ENCODE data around the gene EXOSC7. TPM values are rescaled to one million over a fixed set of nuclear protein-coding genes. Genes with fewer than 3 reads are reported as not detected.
A peak's percentile ranks its signal among the peaks of the same experiment; 100 is the strongest.

EXOSC7 gene
- total and polyA plus RNA-seq, 7 donors: 16.2 to 44.3 (median 30.3) TPM

DNA sequence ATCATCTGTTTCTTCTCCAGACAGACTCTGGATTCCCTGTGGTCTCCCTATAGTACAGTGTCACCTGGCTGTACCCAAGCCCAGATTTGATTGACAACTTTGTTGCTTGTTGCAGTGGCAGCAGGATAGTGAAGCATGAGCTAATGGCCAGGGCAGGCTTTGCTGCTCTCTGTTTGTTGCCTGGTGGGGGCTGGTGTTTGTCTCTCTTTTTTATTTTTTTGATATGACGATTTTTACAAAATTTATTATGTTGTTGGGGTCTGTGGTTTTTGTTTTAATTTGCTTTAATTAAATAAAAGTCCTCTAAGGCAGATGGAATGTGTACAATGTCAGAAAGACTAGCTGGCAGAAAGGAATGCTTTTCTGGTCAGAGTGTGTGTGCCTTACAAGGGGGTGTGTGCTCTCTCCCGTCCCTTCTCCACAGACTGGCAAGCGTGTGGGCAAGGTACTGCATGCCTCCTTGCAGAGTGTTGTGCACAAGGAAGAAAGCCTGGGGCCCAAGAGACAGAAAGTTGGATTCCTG, 34.8 kb downstream of the EXOSC7 start:
- Histone ChIP-seq H3K9me3 (no peaks in the 10 kb centered on the region), H3K4me3 (no peak overlapping the region), H3K27me3 (no peaks in the 10 kb centered on the region), H3K36me3 (peaks cover 0 to 15% (median 4%) of the 10 kb centered on the region in 4 donors), H3K4me1 (peaks cover 0 to 67% (median 52%) of the 10 kb centered on the region in 4 donors), H3K27ac (peak overlapping the region; percentile 80 to 89 (median 82))
- intact Hi-C loops (cut with DNase I): no loop called here
- TF ChIP-seq POLR2AphosphoS5 (IDR thresholded peaks at IDR 0.05) (no peak), EP300 (IDR thresholded peaks at IDR 0.05) (no peak), POLR2A (IDR thresholded peaks at IDR 0.05) (no peak)
- TF ChIP-seq, protein P1, sequence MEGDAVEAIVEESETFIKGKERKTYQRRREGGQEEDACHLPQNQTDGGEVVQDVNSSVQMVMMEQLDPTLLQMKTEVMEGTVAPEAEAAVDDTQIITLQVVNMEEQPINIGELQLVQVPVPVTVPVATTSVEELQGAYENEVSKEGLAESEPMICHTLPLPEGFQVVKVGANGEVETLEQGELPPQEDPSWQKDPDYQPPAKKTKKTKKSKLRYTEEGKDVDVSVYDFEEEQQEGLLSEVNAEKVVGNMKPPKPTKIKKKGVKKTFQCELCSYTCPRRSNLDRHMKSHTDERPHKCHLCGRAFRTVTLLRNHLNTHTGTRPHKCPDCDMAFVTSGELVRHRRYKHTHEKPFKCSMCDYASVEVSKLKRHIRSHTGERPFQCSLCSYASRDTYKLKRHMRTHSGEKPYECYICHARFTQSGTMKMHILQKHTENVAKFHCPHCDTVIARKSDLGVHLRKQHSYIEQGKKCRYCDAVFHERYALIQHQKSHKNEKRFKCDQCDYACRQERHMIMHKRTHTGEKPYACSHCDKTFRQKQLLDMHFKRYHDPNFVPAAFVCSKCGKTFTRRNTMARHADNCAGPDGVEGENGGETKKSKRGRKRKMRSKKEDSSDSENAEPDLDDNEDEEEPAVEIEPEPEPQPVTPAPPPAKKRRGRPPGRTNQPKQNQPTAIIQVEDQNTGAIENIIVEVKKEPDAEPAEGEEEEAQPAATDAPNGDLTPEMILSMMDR (IDR thresholded peaks at IDR 0.05): peak in 1 of 4 experiments; percentile 31
- WGBS, 2 donors: 79 to 83% methylated on average over 3 of the region's 3 CpGs
- DNase-seq: no peak

DNA sequence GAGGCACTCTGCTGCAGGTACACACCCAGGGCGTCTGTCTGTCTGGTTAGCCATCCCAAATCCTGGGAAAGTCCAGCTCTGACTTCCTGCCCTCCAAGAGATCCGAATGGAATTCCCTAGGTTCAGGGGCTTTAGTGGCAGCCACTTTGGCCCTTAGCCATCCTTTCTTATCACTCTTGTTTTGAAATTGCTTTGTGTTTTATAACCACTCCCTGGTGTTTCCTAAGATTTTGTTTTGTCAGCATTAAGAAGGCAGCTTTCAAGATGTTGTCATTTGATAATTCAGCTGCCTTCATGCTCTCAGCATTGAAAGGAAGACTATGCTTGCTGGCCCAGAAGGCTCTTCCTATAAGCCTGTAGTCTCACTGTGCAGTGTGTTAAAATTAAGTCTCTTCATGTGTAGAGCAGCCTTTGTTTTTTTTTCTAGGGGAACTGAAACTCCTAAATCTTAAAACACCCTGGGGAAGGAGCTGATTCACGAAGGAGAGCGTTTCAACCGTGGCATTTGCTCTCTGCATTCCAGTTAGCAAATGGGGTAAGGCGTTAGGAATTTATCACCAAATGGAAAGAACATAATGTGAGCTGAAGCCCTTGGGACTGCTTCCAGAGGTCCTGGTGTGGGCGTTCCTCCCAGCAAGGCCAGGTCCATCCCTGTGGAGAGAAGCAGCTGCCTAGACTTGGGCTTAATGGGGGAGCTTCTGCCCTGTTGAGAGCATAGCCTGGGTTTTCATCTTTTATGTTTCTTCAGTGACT, 35.9 kb downstream of the EXOSC7 start:
- intact Hi-C loops (cut with DNase I): no loop called here
- H3K4me1 ChIP-seq: peaks cover 0 to 64% (median 52%) of the 10 kb centered on the region in 4 donors
- no peak overlapping the region for H3K4me3 ChIP-seq
- H3K27me3 ChIP-seq: no peaks in the 10 kb centered on the region
- TF ChIP-seq POLR2AphosphoS5 (IDR thresholded peaks at IDR 0.05): peak; percentile 8 to 61 (median 48)
- TF ChIP-seq EP300 (IDR thresholded peaks at IDR 0.05): peak in 2 of 4 donors; percentile 29 to 76
- TF ChIP-seq, protein P1 (IDR thresholded peaks at IDR 0.05): no peak
- peak overlapping the region; percentile 80 to 89 (median 82) for H3K27ac ChIP-seq
- peaks cover 0 to 14% (median 4%) of the 10 kb centered on the region in 4 donors for H3K36me3 ChIP-seq
- no peaks in the 10 kb centered on the region for H3K9me3 ChIP-seq
- DNase-seq: peak; percentile 89
- 40% methylated on average over 7 of the region's 7 CpGs for WGBS, 2 donors

DNA sequence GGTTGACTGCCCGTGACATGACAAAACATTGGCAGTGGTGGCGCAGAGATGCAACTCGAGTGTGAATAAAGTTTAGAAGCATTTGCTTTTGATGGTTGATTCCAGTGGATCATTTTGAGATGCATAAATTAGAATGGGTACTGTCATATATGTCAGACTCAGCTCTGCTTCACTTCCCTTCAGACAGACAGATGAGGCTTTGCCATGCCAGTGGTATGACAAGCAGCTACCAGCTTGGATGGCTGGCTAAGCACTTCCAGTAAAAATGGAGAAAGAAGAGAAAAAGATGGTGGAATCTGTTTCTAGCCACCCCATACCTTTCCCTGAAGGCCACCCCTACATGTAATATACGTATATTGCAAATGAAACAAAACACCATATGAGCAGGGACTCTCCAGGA, 36.5 kb downstream of the EXOSC7 start:
- DNase-seq: no peak
- no peaks in the 10 kb centered on the region for H3K27me3 ChIP-seq
- H3K36me3 ChIP-seq: peaks cover 0 to 9% (median under 1%) of the 10 kb centered on the region in 4 donors
- H3K9me3 ChIP-seq: no peaks in the 10 kb centered on the region
- intact Hi-C loops (cut with DNase I): no loop called here
- no peak for TF ChIP-seq EP300 (IDR thresholded peaks at IDR 0.05)
- no peak for TF ChIP-seq POLR2AphosphoS5 (IDR thresholded peaks at IDR 0.05)
- TF ChIP-seq, protein P1 (IDR thresholded peaks at IDR 0.05): no peak
- no peak for TF ChIP-seq POLR2A (IDR thresholded peaks at IDR 0.05)
- H3K4me3 ChIP-seq: no peak overlapping the region
- 93 to 95% methylated on average over 4 of the region's 4 CpGs for WGBS, 2 donors
- H3K27ac ChIP-seq: peak overlapping the region; percentile 80 to 89 (median 82)
- H3K4me1 ChIP-seq: peaks cover 0 to 58% (median 52%) of the 10 kb centered on the region in 4 donors

DNA sequence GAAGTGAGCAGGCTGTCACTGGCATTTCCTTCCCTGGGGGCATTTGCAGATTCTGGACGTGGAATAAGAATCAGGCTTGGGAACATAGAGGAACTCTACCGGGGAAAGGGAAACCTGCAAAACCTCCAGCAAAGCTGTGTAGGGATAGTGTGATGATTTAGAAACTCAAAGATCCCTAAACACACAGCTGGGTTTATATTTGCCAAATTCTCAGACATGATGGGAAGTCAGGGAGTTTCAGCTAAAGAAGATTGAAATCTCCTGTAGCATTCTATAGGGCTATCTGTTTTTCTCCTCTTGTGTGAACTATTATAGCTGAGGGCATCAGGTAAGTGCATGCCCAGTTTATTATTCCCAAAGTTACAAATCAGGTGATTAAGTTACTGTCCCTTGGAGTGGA, 40.9 kb downstream of the EXOSC7 start:
- intact Hi-C loops (cut with DNase I): no loop called here
- WGBS, 2 donors: 82 to 92% methylated on average over 2 of the region's 2 CpGs
- TF ChIP-seq POLR2A (IDR thresholded peaks at IDR 0.05) (no peak), POLR2AphosphoS5 (IDR thresholded peaks at IDR 0.05) (no peak), EP300 (IDR thresholded peaks at IDR 0.05) (no peak)
- TF ChIP-seq, protein P1 (IDR thresholded peaks at IDR 0.05): no peak
- no peaks in the 10 kb centered on the region for H3K9me3 ChIP-seq
- peaks cover 0 to 21% (median 16%) of the 10 kb centered on the region in 4 donors for H3K4me1 ChIP-seq
- no peak overlapping the region for H3K4me3 ChIP-seq
- H3K36me3 ChIP-seq: peaks cover 0 to 5% (median 0%) of the 10 kb centered on the region in 4 donors
- no peak overlapping the region for H3K27ac ChIP-seq
- H3K27me3 ChIP-seq: no peaks in the 10 kb centered on the region
- DNase-seq: no peak
